ENCODE measurements around the gene CDH4. TPM values are rescaled to one million over a fixed set of nuclear protein-coding genes. Genes with fewer than 3 reads are reported as not detected.

Gene CDH4
- total and polyA plus RNA-seq, 12 donors, result 0.04 to 0.25 (median 0.08) TPM; not detected in 5

DNA sequence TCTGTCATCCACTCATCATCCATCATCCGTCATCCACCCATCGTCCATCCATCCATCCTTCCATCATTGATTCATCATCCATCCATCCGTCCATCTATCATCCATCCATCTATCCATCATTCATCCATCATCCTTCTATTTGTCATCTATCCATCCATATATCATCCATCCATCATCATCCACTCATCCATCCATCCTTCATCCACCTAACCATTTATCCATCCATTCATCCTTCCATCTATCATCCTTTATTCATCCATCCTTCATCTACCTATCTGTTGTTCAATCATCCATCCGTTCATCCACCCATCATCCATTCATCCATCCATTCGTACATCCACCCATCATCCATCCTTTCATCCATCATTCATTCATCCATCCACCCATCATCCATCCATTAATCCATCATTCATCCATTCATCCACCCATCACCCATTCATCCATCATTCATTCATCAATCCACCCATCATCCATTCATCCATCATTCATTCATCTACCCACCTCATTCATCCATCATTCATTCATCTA is 266.4 kb downstream of the CDH4 start:
- Histone ChIP-seq H3K27me3 (peaks cover 0 to 28% (median 9%) of the 10 kb centered on the region in 7 donors), H3K9me3 (no peaks in the 10 kb centered on the region), H3K4me3 (no peak overlapping the region), H3K36me3 (no peaks in the 10 kb centered on the region), H3K4me1 (peaks cover 0 to 10% (median 0%) of the 10 kb centered on the region in 9 donors), H3K27ac (no peak overlapping the region)
- TF ChIP-seq, protein P1, sequence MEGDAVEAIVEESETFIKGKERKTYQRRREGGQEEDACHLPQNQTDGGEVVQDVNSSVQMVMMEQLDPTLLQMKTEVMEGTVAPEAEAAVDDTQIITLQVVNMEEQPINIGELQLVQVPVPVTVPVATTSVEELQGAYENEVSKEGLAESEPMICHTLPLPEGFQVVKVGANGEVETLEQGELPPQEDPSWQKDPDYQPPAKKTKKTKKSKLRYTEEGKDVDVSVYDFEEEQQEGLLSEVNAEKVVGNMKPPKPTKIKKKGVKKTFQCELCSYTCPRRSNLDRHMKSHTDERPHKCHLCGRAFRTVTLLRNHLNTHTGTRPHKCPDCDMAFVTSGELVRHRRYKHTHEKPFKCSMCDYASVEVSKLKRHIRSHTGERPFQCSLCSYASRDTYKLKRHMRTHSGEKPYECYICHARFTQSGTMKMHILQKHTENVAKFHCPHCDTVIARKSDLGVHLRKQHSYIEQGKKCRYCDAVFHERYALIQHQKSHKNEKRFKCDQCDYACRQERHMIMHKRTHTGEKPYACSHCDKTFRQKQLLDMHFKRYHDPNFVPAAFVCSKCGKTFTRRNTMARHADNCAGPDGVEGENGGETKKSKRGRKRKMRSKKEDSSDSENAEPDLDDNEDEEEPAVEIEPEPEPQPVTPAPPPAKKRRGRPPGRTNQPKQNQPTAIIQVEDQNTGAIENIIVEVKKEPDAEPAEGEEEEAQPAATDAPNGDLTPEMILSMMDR (IDR thresholded peaks at IDR 0.05), result no peak
- ATAC-seq (no peak), DNase-seq (no peak)
- 92 to 93% methylated on average over 5 of the region's 5 CpGs for WGBS, 2 donors
- intact Hi-C loops (cut with DNase I), result no loop called here

DNA sequence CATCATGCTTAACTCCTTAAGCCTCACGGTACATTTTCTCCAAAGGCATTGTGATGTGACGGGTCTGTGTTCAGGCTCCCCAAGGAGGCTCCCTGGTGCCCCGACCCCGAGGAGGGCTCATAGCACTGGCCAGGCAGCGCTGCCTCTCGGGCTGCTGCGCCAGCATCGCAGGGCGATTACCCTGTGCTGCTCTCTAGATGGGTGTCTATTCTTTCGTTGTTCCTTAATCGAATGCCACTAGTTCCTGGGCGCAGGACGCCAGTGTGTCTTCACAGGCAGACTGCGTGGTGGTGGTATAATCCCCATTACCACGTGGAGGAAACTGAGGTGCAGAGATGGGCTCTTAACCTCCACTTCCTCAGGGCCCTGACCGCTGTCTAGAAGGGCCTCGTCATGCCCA is 267.4 kb downstream of the CDH4 start:
- peaks cover 0 to 10% (median 0%) of the 10 kb centered on the region in 9 donors for H3K4me1 ChIP-seq
- no peaks in the 10 kb centered on the region for H3K9me3 ChIP-seq
- H3K27me3 ChIP-seq, result peaks cover 0 to 28% (median 10%) of the 10 kb centered on the region in 7 donors
- intact Hi-C loops (cut with DNase I), result no loop called here
- TF ChIP-seq, protein P1 (IDR thresholded peaks at IDR 0.05), result no peak
- DNase-seq, result no peak
- no peak overlapping the region for H3K4me3 ChIP-seq
- H3K27ac ChIP-seq, result no peak overlapping the region
- 90 to 96% methylated on average over 17 of the region's 17 CpGs for WGBS, 2 donors
- ATAC-seq, result no peak
- no peaks in the 10 kb centered on the region for H3K36me3 ChIP-seq

DNA sequence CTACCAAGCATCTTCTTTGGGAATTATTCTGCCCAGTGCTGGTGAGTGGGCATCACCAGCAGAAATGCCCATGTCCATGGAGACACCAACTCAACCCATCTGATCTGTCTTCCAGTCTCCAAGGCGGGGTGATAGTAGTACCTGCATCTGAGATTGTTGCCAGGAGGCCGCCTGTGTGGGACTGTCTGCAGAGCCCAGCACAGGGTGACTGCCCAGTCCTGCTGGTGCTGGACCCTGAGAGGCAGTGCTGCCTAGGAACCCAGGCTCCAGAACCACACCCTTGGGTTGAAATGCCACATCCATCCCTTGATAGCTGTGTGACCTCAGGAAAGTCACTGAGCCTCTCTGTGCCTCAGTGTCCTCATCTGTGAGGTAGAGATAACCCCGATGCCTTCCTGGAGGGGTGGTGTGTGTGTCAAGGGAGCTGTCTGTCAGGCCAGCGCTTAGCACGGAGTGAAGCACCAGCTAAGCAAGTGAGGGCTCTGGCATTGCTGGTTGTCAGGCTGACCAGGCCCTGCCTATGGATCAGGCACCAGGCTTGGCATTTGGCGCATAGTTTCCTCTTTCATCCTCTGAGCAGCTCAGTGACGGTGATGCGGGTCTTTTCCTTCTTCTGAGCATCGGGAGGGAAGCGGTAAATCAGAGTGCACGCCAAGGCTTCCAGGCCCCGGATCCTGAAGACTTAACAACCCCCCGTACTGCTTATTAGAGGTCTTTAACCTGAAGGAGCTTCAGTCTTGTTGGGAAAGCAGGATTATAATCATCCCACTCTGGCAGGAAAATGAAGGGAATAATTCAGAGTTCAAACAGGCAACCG is 268.2 kb downstream of the CDH4 start:
- DNase-seq (no peak), ATAC-seq (no peak)
- no peaks in the 10 kb centered on the region for H3K9me3 ChIP-seq
- peaks cover 0 to 10% (median 0%) of the 10 kb centered on the region in 9 donors for H3K4me1 ChIP-seq
- H3K27ac ChIP-seq, result no peak overlapping the region
- H3K36me3 ChIP-seq, result no peaks in the 10 kb centered on the region
- peaks cover 0 to 31% (median 10%) of the 10 kb centered on the region in 7 donors for H3K27me3 ChIP-seq
- no peak overlapping the region for H3K4me3 ChIP-seq
- intact Hi-C loops (cut with DNase I), result no loop called here
- 85 to 87% methylated on average over 14 of the region's 14 CpGs for WGBS, 2 donors
- TF ChIP-seq, protein P1 (IDR thresholded peaks at IDR 0.05), result no peak

DNA sequence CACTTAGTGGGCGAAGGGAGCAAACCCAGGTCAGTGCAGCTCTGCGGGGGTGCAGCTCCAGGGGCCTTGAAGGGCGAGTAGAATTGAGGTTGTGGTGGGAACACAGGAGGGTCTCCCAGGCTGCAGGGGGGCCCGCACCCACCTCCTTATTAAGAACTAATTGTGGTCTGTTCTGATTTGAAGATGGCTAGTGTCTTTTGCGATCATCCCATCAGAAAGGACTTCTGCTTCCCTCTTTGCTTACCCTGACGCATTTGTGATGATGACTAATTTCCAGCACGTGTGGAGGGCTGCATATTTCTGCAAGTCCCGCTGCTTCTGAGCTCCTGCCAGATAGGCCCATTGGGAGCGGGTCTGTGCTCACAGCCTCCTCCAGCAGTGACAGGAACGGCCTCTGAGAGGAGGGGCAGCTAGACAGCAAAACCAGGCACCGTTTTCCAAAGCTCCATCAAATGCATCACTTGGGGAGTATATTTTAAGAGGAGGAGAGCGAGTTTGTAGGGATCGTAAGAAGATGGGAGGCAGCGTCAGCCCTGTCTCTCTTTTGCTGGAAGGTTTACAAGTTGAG is 268.9 kb downstream of the CDH4 start:
- H3K27me3 ChIP-seq, result peaks cover 0 to 36% (median 10%) of the 10 kb centered on the region in 7 donors
- 54 to 58% methylated on average over 14 of the region's 14 CpGs for WGBS, 2 donors
- H3K9me3 ChIP-seq, result no peaks in the 10 kb centered on the region
- no peak for ATAC-seq
- no peak overlapping the region for H3K27ac ChIP-seq
- DNase-seq, result no peak
- intact Hi-C loops (cut with DNase I), result no loop called here
- no peaks in the 10 kb centered on the region for H3K36me3 ChIP-seq
- H3K4me3 ChIP-seq, result no peak overlapping the region
- H3K4me1 ChIP-seq, result peaks cover 0 to 10% (median 0%) of the 10 kb centered on the region in 9 donors
- TF ChIP-seq, protein P1 (IDR thresholded peaks at IDR 0.05), result no peak

All from heart right ventricle (tissue), 16 donors.